HepG2 (cell line): ENCODE measurements around the gene ACSS1. TPM values are rescaled to one million over a fixed set of nuclear protein-coding genes. Genes with fewer than 3 reads are reported as not detected.

Experiments used
- ARID2 ChIP-seq: sonication (generic); formaldehyde crosslinking; IDR thresholded peaks from 2 replicates; pipeline ENCODE4 v1.8.1; 2022; ENCODE audit warnings: mild to moderate bottlenecking, missing genetic modification reagents, borderline replicate concordance
- EP300 ChIP-seq, 3 experiments: sonication (generic) in 1 of 3; formaldehyde crosslinking in 1 of 3; IDR thresholded peaks; 2 replicates each; pipeline versions ENCODE4 v1.5.1 to v1.6.1; 2011 to 2020; ENCODE audit warnings: low read depth in 2 of 3, low read length in 2 of 3, borderline replicate concordance in 1 of 3, improper control_type of control experiment in 1 of 3, mild to moderate bottlenecking in 1 of 3, missing genetic modification reagents in 1 of 3, moderate library complexity in 1 of 3
- ETS1 ChIP-seq: sonication (generic); formaldehyde crosslinking; IDR thresholded peaks from 2 replicates; pipeline ENCODE4 v1.4.0; 2020; ENCODE audit warnings: missing genetic modification reagents
- HDAC2 ChIP-seq: sonication (generic); formaldehyde crosslinking; IDR thresholded peaks from 2 replicates; pipeline ENCODE4 v1.4.0; 2020; ENCODE audit warnings: missing genetic modification reagents
- MED1 ChIP-seq: sonication (generic); formaldehyde crosslinking; IDR thresholded peaks from 2 replicates; pipeline ENCODE4 v1.4.0; 2020; ENCODE audit warnings: missing genetic modification reagents
- NAIF1 ChIP-seq: sonication (generic); formaldehyde crosslinking; IDR thresholded peaks from 2 replicates; pipeline ENCODE4 v1.5.0; 2020; ENCODE audit warnings: mild to moderate bottlenecking, missing genetic modification reagents, borderline replicate concordance
- NFKB2 ChIP-seq: sonication (generic); formaldehyde crosslinking; IDR thresholded peaks from 2 replicates; pipeline ENCODE4 v1.4.0; 2020; ENCODE audit warnings: missing genetic modification reagents, borderline replicate concordance
- NFKBIZ ChIP-seq: IDR thresholded peaks from 2 replicates; pipeline ENCODE4 v1.6.1; 2018; ENCODE audit warnings: missing genetic modification reagents, missing compliant biosample characterization
- NKX3-1 ChIP-seq: sonication (generic); formaldehyde crosslinking; IDR thresholded peaks from 2 replicates; pipeline ENCODE4 v1.5.0; 2020; ENCODE audit warnings: missing genetic modification reagents
- PHF20 ChIP-seq: sonication (generic); formaldehyde crosslinking; IDR thresholded peaks from 2 replicates; pipeline ENCODE4 v1.5.0; 2020; ENCODE audit warnings: mild to moderate bottlenecking, missing genetic modification reagents
- REXO4 ChIP-seq: sonication (generic); formaldehyde crosslinking; IDR thresholded peaks from 2 replicates; pipeline ENCODE4 v1.8.0; 2022; ENCODE audit warnings: missing genetic modification reagents, mild to moderate bottlenecking, borderline replicate concordance
- XBP1 ChIP-seq: sonication (generic); formaldehyde crosslinking; IDR thresholded peaks from 2 replicates; pipeline ENCODE4 v1.5.0; 2020; ENCODE audit warnings: missing genetic modification reagents
- ZFYVE20 ChIP-seq: sonication (generic); formaldehyde crosslinking; IDR thresholded peaks from 2 replicates; pipeline ENCODE4 v1.8.0; 2023; ENCODE audit warnings: low read depth, mild to moderate bottlenecking, moderate library complexity, missing genetic modification reagents, borderline replicate concordance
- ZNF292 ChIP-seq: sonication (generic); formaldehyde crosslinking; IDR thresholded peaks from 2 replicates; pipeline ENCODE4 v1.8.1; 2022; ENCODE audit warnings: mild to moderate bottlenecking, low read depth, missing genetic modification reagents, borderline replicate concordance
- ZNF326 ChIP-seq: sonication (generic); formaldehyde crosslinking; IDR thresholded peaks from 2 replicates; pipeline ENCODE4 v1.4.0; 2020; ENCODE audit warnings: missing genetic modification reagents, borderline replicate concordance
- ZNF33B ChIP-seq: sonication (generic); formaldehyde crosslinking; IDR thresholded peaks from 2 replicates; pipeline ENCODE4 v1.5.1; 2020; ENCODE audit warnings: mild to moderate bottlenecking, missing genetic modification reagents
- ZNF430 ChIP-seq: sonication (generic); formaldehyde crosslinking; IDR thresholded peaks from 2 replicates; pipeline ENCODE4 v1.9.0; 2021; ENCODE audit warnings: mild to moderate bottlenecking, missing genetic modification reagents
- ZNF589 ChIP-seq: sonication (generic); formaldehyde crosslinking; conservative IDR thresholded peaks from 2 replicates; pipeline ENCODE4 v1.8.0; 2022; ENCODE audit warnings: mild to moderate bottlenecking, moderate library complexity, missing genetic modification reagents
- ZNF616 ChIP-seq: sonication (generic); formaldehyde crosslinking; IDR thresholded peaks from 2 replicates; pipeline ENCODE4 v1.5.0; 2020; ENCODE audit warnings: low read depth, mild to moderate bottlenecking, missing genetic modification reagents
- ZNF724P ChIP-seq: sonication (generic); formaldehyde crosslinking; IDR thresholded peaks from 2 replicates; pipeline ENCODE4 v1.8.0; 2022; ENCODE audit warnings: missing genetic modification reagents, borderline replicate concordance
- polyA plus RNA-seq, 8 experiments: library from polyadenylated mRNA; depleted of rRNA in 3 of 8; stranded (reverse) in 7 of 8; unstranded in 1 of 8; fragments of >200 nt; fragmentation: Illumina TruSeq in 4 of 8; extraction: Trizol in 4 of 8; gene quantifications; 2 replicates each; pipeline versions ENCODE4 v1.2.1 to v1.2.3, GENCODE V29; 2011 to 2016; ENCODE audit warnings: low read depth in 4 of 8, missing spikeins in 1 of 8, mixed read lengths in 1 of 8; ENCODE audit not compliant: insufficient read depth in 1 of 8
- total RNA-seq, 5 experiments: library from RNA; depleted of rRNA; stranded (reverse); fragments of >200 nt; fragmentation: Illumina TruSeq; extraction: Trizol; gene quantifications; 2 replicates each; pipeline ENCODE4 v1.2.3, GENCODE V29; 2016; ENCODE audit warnings: low read depth in 1 of 5
- TF ChIP-seq, protein P1 (sequence below): sonication (generic); formaldehyde crosslinking; IDR thresholded peaks from 2 replicates; pipeline ENCODE4 v1.4.0; 2020; ENCODE audit warnings: missing genetic modification reagents, borderline replicate concordance
- TF ChIP-seq, protein P2 (sequence below): sonication (generic); formaldehyde crosslinking; IDR thresholded peaks from 2 replicates; pipeline ENCODE4 v1.9.0; 2022; ENCODE audit warnings: missing genetic modification reagents, mild to moderate bottlenecking, borderline replicate concordance

Gene ACSS1
- total and polyA plus RNA-seq, 2 of the 13 experiments (the other 11 are each of a cell fraction or from before 2014, with no cell fraction given) = 15.2 to 41.6 TPM

DNA sequence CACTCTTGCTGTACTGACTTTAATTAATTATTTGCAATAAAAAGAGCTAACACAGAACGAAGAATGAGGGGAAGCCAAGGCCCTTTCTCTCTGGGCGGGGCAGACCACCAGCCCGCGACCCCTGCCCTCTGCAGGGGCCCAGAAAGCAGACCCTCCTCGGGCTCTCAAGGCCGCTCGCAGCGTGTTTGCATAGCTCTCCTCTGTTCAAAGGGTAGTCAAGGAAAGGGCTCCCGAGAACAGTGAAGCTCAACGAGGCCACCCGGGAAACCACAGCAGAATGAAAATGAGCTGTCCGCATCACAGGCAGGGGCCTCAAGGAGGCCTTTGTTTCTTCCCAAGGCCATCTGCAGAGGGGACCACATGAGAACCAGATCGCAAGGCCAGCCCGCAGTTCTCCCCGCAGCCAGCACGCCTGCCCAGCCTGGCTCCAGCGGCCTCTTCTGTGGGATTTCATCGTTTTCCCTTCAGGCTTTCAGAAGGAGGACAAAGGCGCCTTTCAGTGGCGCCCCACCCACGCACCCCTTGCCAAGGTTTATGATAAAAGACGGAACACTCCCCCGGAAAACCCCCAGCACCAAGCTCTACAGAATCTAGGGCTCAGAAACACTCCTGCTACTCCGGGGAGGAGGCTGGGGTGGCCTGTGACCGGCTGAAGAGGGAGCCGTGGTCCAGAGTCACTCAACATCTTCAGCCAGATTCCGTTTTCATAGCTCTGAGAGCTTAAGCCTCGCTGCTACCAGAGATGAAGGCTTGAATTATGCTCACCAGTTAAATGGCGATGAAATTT is 25.3 kb downstream of the ACSS1 start (continued):
- TF ChIP-seq, protein P1, sequence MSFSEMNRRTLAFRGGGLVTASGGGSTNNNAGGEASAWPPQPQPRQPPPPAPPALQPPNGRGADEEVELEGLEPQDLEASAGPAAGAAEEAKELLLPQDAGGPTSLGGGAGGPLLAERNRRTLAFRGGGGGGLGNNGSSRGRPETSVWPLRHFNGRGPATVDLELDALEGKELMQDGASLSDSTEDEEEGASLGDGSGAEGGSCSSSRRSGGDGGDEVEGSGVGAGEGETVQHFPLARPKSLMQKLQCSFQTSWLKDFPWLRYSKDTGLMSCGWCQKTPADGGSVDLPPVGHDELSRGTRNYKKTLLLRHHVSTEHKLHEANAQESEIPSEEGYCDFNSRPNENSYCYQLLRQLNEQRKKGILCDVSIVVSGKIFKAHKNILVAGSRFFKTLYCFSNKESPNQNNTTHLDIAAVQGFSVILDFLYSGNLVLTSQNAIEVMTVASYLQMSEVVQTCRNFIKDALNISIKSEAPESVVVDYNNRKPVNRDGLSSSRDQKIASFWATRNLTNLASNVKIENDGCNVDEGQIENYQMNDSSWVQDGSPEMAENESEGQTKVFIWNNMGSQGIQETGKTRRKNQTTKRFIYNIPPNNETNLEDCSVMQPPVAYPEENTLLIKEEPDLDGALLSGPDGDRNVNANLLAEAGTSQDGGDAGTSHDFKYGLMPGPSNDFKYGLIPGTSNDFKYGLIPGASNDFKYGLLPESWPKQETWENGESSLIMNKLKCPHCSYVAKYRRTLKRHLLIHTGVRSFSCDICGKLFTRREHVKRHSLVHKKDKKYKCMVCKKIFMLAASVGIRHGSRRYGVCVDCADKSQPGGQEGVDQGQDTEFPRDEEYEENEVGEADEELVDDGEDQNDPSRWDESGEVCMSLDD (CRISPR knock-in tag) = peak; percentile 79; the same call in 1 of the 2 replicates
- TF ChIP-seq PHF20 (no peak), EP300 (IDR thresholded peaks at IDR 0.05; ENCODE audit: low read depth in 2 of 2, low read length in 2 of 2) (peak; percentile 17 to 69; a peak in 3 of 4 replicates), EP300 (CRISPR knock-in tag; IDR thresholded peaks at IDR 0.05; ENCODE audit: borderline replicate concordance) (peak; percentile 74; the same call in 1 of the 2 replicates), REXO4 (CRISPR knock-in tag) (no peak), ZNF616 (CRISPR knock-in tag) (no peak), ZNF430 (CRISPR knock-in tag) (0 out of 2 replicates have a peak, but pooled peaks have one; percentile 25), ZFYVE20 (CRISPR knock-in tag) (0 out of 2 replicates have a peak, but pooled peaks have one; percentile 25), ZNF724P (CRISPR knock-in tag) (no peak), ETS1 (CRISPR knock-in tag) (no peak), ZNF33B (no peak), NFKBIZ (no peak), ZNF589 (CRISPR knock-in tag) (no peak), NFKB2 (CRISPR knock-in tag) (peak; percentile 70; the same call in 1 of the 2 replicates), HDAC2 (peak; percentile 49; the same call in 1 of the 2 replicates), XBP1 (CRISPR knock-in tag) (no peak), MED1 (peak; percentile 46; the same call in 1 of the 2 replicates), NAIF1 (no peak), ZNF326 (CRISPR knock-in tag) (no peak), ARID2 (no peak), ZNF292 (CRISPR knock-in tag) (peak; percentile 56; the same call in 1 of the 2 replicates), NKX3-1 (peak; percentile 35; the same call in 1 of the 2 replicates)
- TF ChIP-seq, protein P2, sequence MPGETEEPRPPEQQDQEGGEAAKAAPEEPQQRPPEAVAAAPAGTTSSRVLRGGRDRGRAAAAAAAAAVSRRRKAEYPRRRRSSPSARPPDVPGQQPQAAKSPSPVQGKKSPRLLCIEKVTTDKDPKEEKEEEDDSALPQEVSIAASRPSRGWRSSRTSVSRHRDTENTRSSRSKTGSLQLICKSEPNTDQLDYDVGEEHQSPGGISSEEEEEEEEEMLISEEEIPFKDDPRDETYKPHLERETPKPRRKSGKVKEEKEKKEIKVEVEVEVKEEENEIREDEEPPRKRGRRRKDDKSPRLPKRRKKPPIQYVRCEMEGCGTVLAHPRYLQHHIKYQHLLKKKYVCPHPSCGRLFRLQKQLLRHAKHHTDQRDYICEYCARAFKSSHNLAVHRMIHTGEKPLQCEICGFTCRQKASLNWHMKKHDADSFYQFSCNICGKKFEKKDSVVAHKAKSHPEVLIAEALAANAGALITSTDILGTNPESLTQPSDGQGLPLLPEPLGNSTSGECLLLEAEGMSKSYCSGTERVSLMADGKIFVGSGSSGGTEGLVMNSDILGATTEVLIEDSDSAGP = peak; percentile 65; the same call in 1 of the 2 replicates
